Measurements from ENCODE around the gene ANKRD27. TPM values are rescaled to one million over a fixed set of nuclear protein-coding genes. Genes with fewer than 3 reads are reported as not detected.

ANKRD27 gene
- total RNA-seq, 1 donor from 2014 or later, result 32.4 TPM

- DNase-seq (ENCODE audit: extremely low spot score in 2 of 2), result no peak
- Histone ChIP-seq H3K27me3 (no peaks in the 10 kb centered on the region), H3K4me3 (no peak overlapping the region), H3K4me1 (peaks cover 4% of the 10 kb centered on the region), H3K36me3 (no peaks in the 10 kb centered on the region), H3K9me3 (no peaks in the 10 kb centered on the region), H3K27ac (no peak overlapping the region)
- intact Hi-C loops (cut with DNase I), result no loop called here
- TF ChIP-seq POLR2A (IDR thresholded peaks at IDR 0.05) (no peak), CTCF (IDR thresholded peaks at IDR 0.05) (no peak), POLR2AphosphoS5 (IDR thresholded peaks at IDR 0.05; ENCODE audit: insufficient read depth in 1 of 2, low read depth in 1 of 2) (no peak)
These were observed 108.6 kb downstream of the ANKRD27 start for GRCh38 chr19:32566246-32566830.

DNA sequence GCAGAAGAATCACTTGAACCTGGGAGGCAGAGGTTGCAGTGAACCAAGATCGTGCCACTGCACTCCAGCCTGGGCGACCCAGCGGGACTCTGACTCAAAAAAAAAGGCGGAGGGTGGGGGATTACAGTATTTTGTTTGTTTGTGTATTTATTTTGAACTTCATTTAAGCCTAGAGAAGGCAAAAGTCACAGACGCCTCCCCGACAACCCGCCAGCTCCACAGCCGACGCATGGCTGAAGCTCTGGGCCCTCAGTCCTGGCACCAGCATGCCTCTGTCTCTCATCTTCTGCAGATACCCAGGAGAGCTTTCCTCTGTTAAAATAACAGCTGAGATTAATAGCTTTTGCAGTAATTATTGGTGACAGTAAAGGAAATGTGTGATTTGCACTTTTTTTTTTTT lies 111.2 kb downstream of the ANKRD27 start:
- H3K36me3 ChIP-seq, result no peaks in the 10 kb centered on the region
- no peaks in the 10 kb centered on the region for H3K27me3 ChIP-seq
- H3K9me3 ChIP-seq, result no peaks in the 10 kb centered on the region
- H3K4me1 ChIP-seq, result no peaks in the 10 kb centered on the region
- no peak for DNase-seq (ENCODE audit: extremely low spot score in 2 of 2)
- no peak overlapping the region for H3K27ac ChIP-seq
- no peak overlapping the region for H3K4me3 ChIP-seq
- TF ChIP-seq CTCF (IDR thresholded peaks at IDR 0.05), result no peak
- intact Hi-C loops (cut with DNase I), result no loop called here

DNA sequence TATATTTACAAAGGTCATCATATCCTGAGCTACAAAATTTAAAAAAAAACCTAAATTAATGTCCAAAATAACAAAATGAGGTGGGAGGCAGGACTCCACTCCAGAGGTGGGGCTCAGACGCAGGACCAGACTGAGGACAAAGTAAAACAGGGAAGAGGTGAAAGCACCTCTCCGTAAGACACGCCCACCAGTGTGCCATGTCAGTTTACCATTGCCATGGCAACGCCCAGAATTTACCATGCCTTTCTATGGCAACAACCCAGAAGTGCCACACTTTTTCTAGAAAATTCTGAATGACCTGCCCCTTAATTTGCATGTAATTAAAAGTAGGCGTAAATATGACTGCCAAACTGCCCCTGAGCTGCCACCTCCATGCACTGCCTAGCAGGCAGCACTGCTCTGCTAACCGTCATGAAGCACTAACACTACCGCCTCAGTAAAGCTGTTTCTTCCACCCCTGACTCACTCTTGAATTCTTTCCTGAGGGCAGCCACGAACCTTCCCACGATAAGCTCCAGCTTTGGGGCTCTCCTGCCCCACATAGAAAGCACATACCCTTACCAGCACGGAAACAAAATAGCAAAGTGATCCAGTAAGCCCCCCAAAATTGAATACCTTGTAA lies 116.3 kb downstream of the ANKRD27 start:
- Histone ChIP-seq H3K4me1 (no peaks in the 10 kb centered on the region), H3K27me3 (no peaks in the 10 kb centered on the region), H3K27ac (no peak overlapping the region), H3K36me3 (no peaks in the 10 kb centered on the region), H3K9me3 (no peaks in the 10 kb centered on the region), H3K4me3 (no peak overlapping the region)
- DNase-seq (ENCODE audit: extremely low spot score in 2 of 2), result no peak
- intact Hi-C loops (cut with DNase I), result no loop called here
- no peak for TF ChIP-seq POLR2AphosphoS5 (IDR thresholded peaks at IDR 0.05; ENCODE audit: insufficient read depth in 1 of 2, low read depth in 1 of 2)
- no peak for TF ChIP-seq CTCF (IDR thresholded peaks at IDR 0.05)

GRCh38 chr19:32555786-32556185 lies 119.2 kb downstream of the ANKRD27 start:
- H3K27me3 ChIP-seq, result no peaks in the 10 kb centered on the region
- TF ChIP-seq POLR2A (IDR thresholded peaks at IDR 0.05) (no peak), CTCF (IDR thresholded peaks at IDR 0.05) (no peak), POLR2AphosphoS5 (IDR thresholded peaks at IDR 0.05; ENCODE audit: insufficient read depth in 1 of 2, low read depth in 1 of 2) (no peak)
- intact Hi-C loops (cut with DNase I), result no loop called here
- no peak overlapping the region for H3K27ac ChIP-seq
- DNase-seq (ENCODE audit: extremely low spot score in 2 of 2), result no peak
- no peak overlapping the region for H3K4me3 ChIP-seq
- no peaks in the 10 kb centered on the region for H3K9me3 ChIP-seq
- H3K36me3 ChIP-seq, result no peaks in the 10 kb centered on the region
- H3K4me1 ChIP-seq, result no peaks in the 10 kb centered on the region

- DNase-seq (ENCODE audit: extremely low spot score in 2 of 2), result no peak
- Histone ChIP-seq H3K4me3 (no peak overlapping the region), H3K4me1 (no peaks in the 10 kb centered on the region), H3K27me3 (no peaks in the 10 kb centered on the region), H3K27ac (no peak overlapping the region), H3K9me3 (no peaks in the 10 kb centered on the region), H3K36me3 (no peaks in the 10 kb centered on the region)
- TF ChIP-seq POLR2AphosphoS5 (IDR thresholded peaks at IDR 0.05; ENCODE audit: insufficient read depth in 1 of 2, low read depth in 1 of 2), result no peak
- intact Hi-C loops (cut with DNase I), result no loop called here
These were observed 124.3 kb downstream of the ANKRD27 start for GRCh38 chr19:32550666-32551065.

Small RNAs within 50 kb of the gene (small RNA-seq; reads per million reads assigned to genes)
- gene RN7SL789P (not detected), gene SNORA68B (not detected)

Other genes starting within 250 kb of the ANKRD27 start
- gene PDCD5, start 94.0 kb downstream of the ANKRD27 start, total RNA-seq, result 115 TPM
- gene RGS9BP, start 668 bp upstream of the ANKRD27 start, total RNA-seq, result 0.49 TPM
- 12.5 TPM for gene NUDT19, start 16.6 kb upstream of the ANKRD27 start, total RNA-seq
- 0.74 TPM for gene TDRD12, start 44.6 kb upstream of the ANKRD27 start, total RNA-seq
- gene SLC7A9, start 194.6 kb upstream of the ANKRD27 start, total RNA-seq, result not detected